ENCODE measurements around the gene TMPRSS3.

DNA sequence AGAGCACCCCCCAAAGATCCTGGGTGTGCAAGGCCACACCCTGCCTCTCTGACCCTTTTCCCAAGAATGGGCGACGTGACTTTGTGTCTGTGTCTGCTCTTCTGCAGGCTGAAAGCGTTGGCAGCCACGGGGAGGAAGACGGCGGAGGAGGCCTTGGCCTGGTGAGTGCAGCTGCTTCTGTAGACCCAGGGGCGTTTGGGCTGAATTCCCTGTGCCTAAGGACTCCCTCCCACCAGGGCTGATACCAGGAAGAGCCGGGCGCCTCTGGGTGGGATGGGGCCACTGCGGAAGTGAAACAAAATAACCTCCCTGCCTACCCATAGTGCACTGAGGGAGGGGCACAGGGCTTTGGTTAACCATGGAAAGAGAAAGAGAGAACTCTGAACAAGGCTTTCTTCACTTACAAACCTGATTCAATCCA, 10.4 kb upstream of the TMPRSS3 start:
- TF ChIP-seq, protein P1, sequence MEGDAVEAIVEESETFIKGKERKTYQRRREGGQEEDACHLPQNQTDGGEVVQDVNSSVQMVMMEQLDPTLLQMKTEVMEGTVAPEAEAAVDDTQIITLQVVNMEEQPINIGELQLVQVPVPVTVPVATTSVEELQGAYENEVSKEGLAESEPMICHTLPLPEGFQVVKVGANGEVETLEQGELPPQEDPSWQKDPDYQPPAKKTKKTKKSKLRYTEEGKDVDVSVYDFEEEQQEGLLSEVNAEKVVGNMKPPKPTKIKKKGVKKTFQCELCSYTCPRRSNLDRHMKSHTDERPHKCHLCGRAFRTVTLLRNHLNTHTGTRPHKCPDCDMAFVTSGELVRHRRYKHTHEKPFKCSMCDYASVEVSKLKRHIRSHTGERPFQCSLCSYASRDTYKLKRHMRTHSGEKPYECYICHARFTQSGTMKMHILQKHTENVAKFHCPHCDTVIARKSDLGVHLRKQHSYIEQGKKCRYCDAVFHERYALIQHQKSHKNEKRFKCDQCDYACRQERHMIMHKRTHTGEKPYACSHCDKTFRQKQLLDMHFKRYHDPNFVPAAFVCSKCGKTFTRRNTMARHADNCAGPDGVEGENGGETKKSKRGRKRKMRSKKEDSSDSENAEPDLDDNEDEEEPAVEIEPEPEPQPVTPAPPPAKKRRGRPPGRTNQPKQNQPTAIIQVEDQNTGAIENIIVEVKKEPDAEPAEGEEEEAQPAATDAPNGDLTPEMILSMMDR (IDR thresholded peaks at IDR 0.05): no peak
- no peak for TF ChIP-seq ZFX (IDR thresholded peaks at IDR 0.05; ENCODE audit: borderline replicate concordance)

Measured in 22Rv1 (cell line).